K562 (cell line): Measurements from ENCODE around the gene MATR3. TPM values are rescaled to one million over a fixed set of nuclear protein-coding genes. Genes with fewer than 3 reads are reported as not detected.

ENCODE experiments used
- DPF2 ChIP-seq: fragments of 450-650 bp; IDR thresholded peaks from 2 replicates; pipeline ENCODE4 v1.6.1; 2016
- RBM15 ChIP-seq: fragments of 200-400 bp; formaldehyde crosslinking; IDR thresholded peaks from 2 replicates; pipeline ENCODE4 v1.6.1; 2018; ENCODE audit warnings: mild to moderate bottlenecking, low read length, moderate library complexity; ENCODE audit not compliant: insufficient read depth
- SUPT5H ChIP-seq: fragments of 450-650 bp; IDR thresholded peaks from 2 replicates; pipeline ENCODE4 v1.6.1; 2016
- ZNF696 ChIP-seq: fragments of 250-450 bp; sonication (Bioruptor Pico); conservative IDR thresholded peaks from 2 replicates; pipeline ENCODE4 v1.4.0; 2020; ENCODE audit warnings: mild to moderate bottlenecking, moderate library complexity
- ZNF79 ChIP-seq: fragments of 250-450 bp; sonication (Bioruptor Pico); IDR thresholded peaks from 2 replicates; pipeline ENCODE4 v1.4.0; 2020; ENCODE audit warnings: low read depth, mild to moderate bottlenecking, moderate library complexity
- polyA plus RNA-seq, 8 experiments: library from polyadenylated mRNA; depleted of rRNA in 4 of 8; stranded (reverse) in 5 of 8; unstranded in 3 of 8; fragments of >200 nt; fragmentation: Nextera tagmentation in 2 of 8; fragmentation: Illumina TruSeq in 1 of 8; extraction: Ambion mirVana in 2 of 8; extraction: Trizol in 1 of 8; gene quantifications; 2 replicates each; pipeline versions ENCODE4 v1.2.1 to v1.2.3, GENCODE V29; 2011 to 2014; ENCODE audit warnings: inconsistent platforms in 1 of 8, missing spikeins in 1 of 8
- total RNA-seq, 7 experiments: library from RNA; depleted of rRNA in 6 of 7; stranded (reverse); fragments of >200 nt in 6 of 7; fragmentation: Illumina TruSeq in 2 of 7; extraction: Trizol in 2 of 7; gene quantifications; 2 replicates each; pipeline versions ENCODE4 v1.2.1 to v1.2.3, GENCODE V29; 2011 to 2021; ENCODE audit warnings: low replicate concordance in 1 of 7
- TF ChIP-seq, protein P1 (sequence below), 2 experiments: fragments of 450-650 bp; IDR thresholded peaks; 2 replicates each; pipeline ENCODE4 v1.6.1; 2016; ENCODE audit warnings: mild to moderate bottlenecking in 2 of 2, borderline replicate concordance in 1 of 2, low read depth in 1 of 2, moderate library complexity in 1 of 2
- TF ChIP-seq, protein P2 (sequence below): fragments of 450-650 bp; formaldehyde crosslinking; IDR thresholded peaks from 2 replicates; pipeline ENCODE4 v1.4.0; 2022; ENCODE audit warnings: mild to moderate bottlenecking, moderate library complexity
- TF ChIP-seq, protein P3 (sequence below): fragments of 450-650 bp; IDR thresholded peaks from 2 replicates; pipeline ENCODE4 v1.6.1; 2017; ENCODE audit warnings: antibody characterized with exemption, mild to moderate bottlenecking
- TF ChIP-seq, protein P4 (sequence below), 2 experiments: fragments of 250-450 bp in 1 of 2; fragments of 450-650 bp in 1 of 2; sonication (Bioruptor Pico) in 1 of 2; IDR thresholded peaks; 2 replicates each; pipeline versions ENCODE4 v1.6.1 to v1.8.0; 2016 to 2021; ENCODE audit warnings: mild to moderate bottlenecking in 2 of 2, moderate library complexity in 2 of 2, missing compliant biosample characterization in 1 of 2, missing genetic modification characterization in 1 of 2
- TF ChIP-seq, protein P5 (sequence below): sonication (generic); formaldehyde crosslinking; IDR thresholded peaks from 2 replicates; pipeline ENCODE4 v1.8.1; 2023; ENCODE audit warnings: mild to moderate bottlenecking, missing genetic modification reagents, moderate library complexity

Gene MATR3
- total and polyA plus RNA-seq, 9 of the 15 experiments (the other 6 are each of a cell fraction or from before 2014, with no cell fraction given): 150 to 425 (median 263) TPM

DNA sequence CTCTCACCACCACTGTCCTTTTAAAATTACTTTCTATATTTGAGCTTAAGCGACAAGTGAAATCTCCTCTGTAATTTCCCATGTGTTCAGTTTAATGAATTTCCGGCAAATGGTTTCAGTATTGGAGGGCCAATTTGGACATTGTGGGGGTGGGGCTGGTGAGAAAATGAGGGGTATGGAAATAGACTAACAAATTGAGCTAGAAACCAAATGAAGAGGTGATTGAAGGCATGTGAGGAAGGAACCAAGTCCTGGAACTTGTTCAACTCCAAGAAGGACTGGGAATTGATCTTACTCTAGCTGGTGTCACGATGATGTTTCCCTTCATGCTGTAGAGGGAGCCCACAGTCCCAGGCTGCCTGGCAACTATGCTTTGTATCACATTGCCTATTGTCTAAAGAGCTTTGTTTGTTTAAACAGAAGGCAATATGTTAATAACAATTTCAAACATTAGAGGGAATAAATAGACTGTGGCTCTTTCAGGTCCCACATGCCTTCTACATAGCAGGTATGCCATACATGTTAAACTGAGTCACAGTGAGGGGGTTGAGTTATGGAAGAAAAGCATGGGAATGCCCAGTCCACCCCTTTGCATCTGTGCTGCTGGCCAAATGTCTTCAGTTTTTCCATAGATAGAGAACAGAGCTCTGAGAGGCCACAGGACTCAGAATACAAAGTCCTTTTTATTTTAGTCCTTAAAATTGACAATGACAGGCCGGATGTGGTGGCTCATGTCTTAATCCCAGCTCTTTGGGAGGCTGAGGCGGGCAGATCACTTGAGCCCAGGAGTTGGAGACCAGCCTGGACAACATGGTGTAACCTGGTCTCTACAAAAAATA, 25.0 kb upstream of the MATR3 start (continued):
- TF ChIP-seq, protein P1, sequence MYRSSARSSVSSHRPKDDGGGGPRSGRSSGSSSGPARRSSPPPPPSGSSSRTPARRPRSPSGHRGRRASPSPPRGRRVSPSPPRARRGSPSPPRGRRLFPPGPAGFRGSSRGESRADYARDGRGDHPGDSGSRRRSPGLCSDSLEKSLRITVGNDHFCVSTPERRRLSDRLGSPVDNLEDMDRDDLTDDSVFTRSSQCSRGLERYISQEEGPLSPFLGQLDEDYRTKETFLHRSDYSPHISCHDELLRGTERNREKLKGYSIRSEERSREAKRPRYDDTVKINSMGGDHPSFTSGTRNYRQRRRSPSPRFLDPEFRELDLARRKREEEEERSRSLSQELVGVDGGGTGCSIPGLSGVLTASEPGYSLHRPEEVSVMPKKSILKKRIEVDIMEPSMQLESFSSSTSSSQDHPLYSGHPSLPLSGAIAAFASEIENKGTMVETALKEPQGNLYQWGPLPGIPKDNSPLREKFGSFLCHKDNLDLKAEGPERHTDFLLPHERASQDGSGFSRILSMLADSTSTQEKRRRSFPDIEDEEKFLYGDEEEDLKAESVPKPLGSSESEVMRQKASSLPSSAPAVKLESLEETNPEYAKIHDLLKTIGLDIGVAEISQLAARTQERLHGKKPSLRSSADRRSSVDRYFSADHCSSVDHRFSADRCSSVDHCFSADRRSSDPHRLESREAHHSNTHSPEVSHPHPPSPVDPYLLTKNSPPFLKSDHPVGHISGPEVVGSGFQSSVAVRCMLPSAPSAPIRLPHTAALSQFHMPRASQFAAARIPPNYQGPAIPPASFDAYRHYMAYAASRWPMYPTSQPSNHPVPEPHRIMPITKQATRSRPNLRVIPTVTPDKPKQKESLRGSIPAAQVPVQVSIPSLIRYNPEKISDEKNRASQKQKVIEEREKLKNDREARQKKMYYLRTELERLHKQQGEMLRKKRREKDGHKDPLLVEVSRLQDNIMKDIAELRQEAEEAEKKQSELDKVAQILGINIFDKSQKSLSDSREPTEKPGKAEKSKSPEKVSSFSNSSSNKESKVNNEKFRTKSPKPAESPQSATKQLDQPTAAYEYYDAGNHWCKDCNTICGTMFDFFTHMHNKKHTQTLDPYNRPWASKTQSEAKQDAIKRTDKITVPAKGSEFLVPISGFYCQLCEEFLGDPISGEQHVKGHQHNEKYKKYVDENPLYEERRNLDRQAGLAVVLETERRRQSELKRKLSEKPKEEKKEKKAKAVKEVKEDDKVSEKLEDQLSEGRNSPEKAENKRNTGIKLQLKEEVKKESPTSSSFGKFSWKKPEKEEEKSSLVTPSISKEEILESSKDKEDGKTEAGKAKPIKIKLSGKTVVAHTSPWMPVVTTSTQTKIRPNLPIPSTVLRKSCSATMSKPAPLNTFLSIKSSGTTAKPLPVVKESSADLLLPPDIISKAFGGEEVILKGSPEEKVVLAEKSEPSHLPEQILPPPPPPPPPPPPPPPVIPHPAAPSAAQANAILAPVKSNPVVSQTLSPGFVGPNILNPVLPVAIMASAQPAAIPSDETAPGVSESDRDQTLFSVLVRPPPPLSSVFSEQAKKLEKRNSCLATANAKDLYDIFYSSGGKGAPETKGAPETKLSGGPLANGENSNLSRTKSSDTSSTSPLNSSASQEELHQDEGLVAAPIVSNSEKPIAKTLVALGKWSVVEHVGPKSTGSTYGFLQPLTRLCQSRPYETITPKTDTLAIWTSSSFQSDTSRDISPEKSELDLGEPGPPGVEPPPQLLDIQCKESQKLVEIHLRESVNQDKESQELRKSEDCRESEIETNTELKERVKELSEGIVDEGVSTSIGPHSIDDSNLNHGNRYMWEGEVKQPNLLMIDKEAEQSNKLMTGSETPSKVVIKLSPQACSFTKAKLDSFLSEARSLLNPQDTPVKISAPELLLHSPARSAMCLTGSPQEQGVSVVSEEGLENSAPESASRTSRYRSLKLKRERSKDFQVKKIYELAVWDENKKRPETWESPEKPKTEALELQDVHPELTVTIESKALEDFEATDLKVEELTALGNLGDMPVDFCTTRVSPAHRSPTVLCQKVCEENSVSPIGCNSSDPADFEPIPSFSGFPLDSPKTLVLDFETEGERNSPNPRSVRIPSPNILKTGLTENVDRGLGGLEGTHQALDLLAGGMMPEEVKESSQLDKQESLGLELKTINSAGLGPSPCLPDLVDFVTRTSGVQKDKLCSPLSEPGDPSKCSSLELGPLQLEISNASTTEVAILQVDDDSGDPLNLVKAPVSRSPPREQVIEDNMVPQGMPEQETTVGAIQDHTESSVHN (IDR thresholded peaks at IDR 0.05; ENCODE audit: borderline replicate concordance in 1 of 2, low read depth in 1 of 2): no peak
- no peak for TF ChIP-seq ZNF79 (CRISPR knock-in tag)
- TF ChIP-seq ZNF696: no peak
- TF ChIP-seq RBM15: no peak
- TF ChIP-seq, protein P2, sequence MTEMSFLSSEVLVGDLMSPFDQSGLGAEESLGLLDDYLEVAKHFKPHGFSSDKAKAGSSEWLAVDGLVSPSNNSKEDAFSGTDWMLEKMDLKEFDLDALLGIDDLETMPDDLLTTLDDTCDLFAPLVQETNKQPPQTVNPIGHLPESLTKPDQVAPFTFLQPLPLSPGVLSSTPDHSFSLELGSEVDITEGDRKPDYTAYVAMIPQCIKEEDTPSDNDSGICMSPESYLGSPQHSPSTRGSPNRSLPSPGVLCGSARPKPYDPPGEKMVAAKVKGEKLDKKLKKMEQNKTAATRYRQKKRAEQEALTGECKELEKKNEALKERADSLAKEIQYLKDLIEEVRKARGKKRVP (CRISPR knock-in tag): no peak
- TF ChIP-seq, protein P3, sequence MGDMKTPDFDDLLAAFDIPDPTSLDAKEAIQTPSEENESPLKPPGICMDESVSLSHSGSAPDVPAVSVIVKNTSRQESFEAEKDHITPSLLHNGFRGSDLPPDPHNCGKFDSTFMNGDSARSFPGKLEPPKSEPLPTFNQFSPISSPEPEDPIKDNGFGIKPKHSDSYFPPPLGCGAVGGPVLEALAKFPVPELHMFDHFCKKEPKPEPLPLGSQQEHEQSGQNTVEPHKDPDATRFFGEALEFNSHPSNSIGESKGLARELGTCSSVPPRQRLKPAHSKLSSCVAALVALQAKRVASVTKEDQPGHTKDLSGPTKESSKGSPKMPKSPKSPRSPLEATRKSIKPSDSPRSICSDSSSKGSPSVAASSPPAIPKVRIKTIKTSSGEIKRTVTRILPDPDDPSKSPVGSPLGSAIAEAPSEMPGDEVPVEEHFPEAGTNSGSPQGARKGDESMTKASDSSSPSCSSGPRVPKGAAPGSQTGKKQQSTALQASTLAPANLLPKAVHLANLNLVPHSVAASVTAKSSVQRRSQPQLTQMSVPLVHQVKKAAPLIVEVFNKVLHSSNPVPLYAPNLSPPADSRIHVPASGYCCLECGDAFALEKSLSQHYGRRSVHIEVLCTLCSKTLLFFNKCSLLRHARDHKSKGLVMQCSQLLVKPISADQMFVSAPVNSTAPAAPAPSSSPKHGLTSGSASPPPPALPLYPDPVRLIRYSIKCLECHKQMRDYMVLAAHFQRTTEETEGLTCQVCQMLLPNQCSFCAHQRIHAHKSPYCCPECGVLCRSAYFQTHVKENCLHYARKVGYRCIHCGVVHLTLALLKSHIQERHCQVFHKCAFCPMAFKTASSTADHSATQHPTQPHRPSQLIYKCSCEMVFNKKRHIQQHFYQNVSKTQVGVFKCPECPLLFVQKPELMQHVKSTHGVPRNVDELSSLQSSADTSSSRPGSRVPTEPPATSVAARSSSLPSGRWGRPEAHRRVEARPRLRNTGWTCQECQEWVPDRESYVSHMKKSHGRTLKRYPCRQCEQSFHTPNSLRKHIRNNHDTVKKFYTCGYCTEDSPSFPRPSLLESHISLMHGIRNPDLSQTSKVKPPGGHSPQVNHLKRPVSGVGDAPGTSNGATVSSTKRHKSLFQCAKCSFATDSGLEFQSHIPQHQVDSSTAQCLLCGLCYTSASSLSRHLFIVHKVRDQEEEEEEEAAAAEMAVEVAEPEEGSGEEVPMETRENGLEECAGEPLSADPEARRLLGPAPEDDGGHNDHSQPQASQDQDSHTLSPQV: peak; percentile 68; the same call in 1 of the 2 replicates
- TF ChIP-seq DPF2: peak; percentile 49; the same call in 1 of the 2 replicates
- TF ChIP-seq, protein P4, sequence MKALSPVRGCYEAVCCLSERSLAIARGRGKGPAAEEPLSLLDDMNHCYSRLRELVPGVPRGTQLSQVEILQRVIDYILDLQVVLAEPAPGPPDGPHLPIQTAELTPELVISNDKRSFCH (CRISPR knock-in tag; IDR thresholded peaks at IDR 0.05): no peak
- TF ChIP-seq, protein P4 (tag; IDR thresholded peaks at IDR 0.05): peak; percentile 27; the same call in 1 of the 2 replicates
- TF ChIP-seq, protein P5, sequence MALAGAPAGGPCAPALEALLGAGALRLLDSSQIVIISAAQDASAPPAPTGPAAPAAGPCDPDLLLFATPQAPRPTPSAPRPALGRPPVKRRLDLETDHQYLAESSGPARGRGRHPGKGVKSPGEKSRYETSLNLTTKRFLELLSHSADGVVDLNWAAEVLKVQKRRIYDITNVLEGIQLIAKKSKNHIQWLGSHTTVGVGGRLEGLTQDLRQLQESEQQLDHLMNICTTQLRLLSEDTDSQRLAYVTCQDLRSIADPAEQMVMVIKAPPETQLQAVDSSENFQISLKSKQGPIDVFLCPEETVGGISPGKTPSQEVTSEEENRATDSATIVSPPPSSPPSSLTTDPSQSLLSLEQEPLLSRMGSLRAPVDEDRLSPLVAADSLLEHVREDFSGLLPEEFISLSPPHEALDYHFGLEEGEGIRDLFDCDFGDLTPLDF: no peak
- TF ChIP-seq SUPT5H: no peak
